ENCODE results near the gene MYBPC2. TPM values are rescaled to one million over a fixed set of nuclear protein-coding genes. Genes with fewer than 3 reads are reported as not detected.

Gene MYBPC2
- total RNA-seq, 1 donor from 2014 or later: not detected

DNA sequence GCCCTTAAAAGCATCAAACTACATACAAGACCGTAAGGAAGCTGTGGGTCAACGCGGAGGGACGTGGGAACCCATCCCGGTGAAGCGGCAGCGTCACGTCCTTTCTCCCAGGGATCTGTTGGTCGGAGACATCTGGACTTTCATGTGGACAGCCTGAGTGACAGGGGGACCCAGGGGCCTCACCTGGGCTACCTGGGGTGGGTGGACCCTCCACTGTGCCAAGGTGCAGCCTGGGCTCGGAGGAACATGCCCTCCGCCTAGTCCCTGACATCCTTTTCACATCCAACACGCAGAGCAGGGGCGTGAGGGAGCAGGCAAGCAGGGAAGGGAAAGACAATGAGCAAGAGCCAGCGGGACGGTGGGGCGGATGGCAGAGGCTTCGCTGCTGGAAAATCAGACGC lies 57.7 kb downstream of the MYBPC2 start:
- H3K4me3 ChIP-seq (ENCODE audit: low read depth, low read length): no peak overlapping the region
- TF ChIP-seq, protein P1, sequence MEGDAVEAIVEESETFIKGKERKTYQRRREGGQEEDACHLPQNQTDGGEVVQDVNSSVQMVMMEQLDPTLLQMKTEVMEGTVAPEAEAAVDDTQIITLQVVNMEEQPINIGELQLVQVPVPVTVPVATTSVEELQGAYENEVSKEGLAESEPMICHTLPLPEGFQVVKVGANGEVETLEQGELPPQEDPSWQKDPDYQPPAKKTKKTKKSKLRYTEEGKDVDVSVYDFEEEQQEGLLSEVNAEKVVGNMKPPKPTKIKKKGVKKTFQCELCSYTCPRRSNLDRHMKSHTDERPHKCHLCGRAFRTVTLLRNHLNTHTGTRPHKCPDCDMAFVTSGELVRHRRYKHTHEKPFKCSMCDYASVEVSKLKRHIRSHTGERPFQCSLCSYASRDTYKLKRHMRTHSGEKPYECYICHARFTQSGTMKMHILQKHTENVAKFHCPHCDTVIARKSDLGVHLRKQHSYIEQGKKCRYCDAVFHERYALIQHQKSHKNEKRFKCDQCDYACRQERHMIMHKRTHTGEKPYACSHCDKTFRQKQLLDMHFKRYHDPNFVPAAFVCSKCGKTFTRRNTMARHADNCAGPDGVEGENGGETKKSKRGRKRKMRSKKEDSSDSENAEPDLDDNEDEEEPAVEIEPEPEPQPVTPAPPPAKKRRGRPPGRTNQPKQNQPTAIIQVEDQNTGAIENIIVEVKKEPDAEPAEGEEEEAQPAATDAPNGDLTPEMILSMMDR (conservative IDR thresholded peaks at IDR 0.05; ENCODE audit: low read depth, low read length): no peak
- DNase-seq (ENCODE audit: low read depth): no peak

DNA sequence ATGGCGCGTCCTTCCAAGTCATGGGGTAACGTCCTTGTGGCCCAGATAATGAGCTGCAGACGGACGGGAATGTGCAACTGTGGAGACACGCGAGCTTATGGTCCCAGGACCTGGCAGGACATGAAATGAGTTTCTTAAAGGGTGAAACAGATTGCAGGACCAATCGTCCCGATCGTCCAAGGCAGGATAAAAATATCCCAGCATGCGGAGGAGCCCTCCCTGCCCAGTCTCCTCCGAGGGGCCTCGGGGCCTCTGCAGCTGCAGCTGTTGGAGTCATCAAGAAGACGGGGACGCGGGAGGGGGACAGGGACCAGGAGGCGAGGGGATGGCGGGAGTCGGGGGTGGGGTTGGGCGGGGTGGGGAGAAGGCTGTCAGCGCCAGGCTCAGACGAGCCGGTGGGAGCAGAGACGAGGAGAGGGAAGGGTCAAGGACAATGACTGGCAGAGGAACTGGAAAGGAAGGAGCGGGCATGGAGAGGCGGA lies 58.3 kb downstream of the MYBPC2 start:
- no peak for DNase-seq (ENCODE audit: low read depth)
- TF ChIP-seq, protein P1 (conservative IDR thresholded peaks at IDR 0.05; ENCODE audit: low read depth, low read length): no peak
- no peak overlapping the region for H3K4me3 ChIP-seq (ENCODE audit: low read depth, low read length)

DNA sequence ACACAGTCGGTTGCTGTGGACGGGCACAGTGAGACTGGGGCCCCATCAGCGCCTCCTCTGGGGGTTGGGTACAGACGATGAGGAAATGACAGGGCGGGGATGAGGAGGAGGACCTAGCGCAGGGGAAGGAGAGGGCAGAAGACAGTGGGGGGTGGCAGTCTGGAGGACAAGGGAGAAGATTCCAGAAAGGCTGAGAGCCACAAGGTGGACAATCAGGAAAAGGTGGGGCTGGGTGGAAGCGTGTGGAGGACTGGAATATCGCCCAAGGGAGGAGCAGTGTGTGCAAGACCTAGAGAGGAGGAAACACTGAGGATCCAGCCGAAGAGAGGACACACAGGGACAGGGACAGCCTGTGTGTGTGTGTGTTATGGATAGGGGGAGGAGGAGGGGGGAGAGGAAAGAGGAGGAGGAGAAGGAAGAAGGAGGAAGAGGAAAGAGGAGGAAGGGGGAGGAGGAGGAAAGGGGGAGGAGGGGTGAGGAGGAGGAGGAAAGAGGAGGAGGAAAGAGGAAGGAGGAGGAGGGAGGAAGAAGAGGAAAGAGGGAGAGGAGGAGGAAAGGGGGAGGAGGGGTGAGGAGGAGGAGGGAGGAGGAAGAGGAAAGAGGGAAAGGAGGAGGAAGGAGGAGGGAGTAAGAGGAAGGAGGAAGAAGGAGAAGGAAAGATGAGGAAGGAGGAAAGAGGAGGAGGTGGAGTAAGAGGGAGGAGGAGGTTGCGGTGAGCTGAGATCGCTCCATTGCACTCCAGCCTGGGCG lies 59.8 kb downstream of the MYBPC2 start:
- H3K4me3 ChIP-seq (ENCODE audit: low read depth, low read length): no peak overlapping the region
- no peak for DNase-seq (ENCODE audit: low read depth)
- TF ChIP-seq, protein P1 (conservative IDR thresholded peaks at IDR 0.05; ENCODE audit: low read depth, low read length): no peak

DNA sequence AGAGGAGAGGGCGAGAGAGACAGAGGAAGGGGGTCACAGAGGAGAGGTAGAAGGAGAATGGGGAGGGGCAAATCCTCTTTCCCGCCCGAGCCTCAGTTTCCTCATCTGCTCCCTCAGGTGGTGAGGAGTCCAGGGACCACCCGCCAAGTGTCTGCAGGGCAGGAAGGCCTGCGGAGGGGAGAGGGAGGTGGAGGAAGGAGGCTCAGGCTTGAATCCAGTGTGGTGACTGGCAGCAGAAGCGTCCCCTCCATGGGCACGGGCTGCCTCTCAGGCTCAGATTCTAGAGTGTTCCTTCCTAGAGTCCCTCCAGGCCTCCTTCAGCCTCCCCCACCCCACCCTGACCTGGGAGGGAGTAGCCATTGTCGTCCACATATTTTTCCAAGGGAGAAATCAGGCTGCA lies 60.5 kb downstream of the MYBPC2 start:
- TF ChIP-seq, protein P1 (conservative IDR thresholded peaks at IDR 0.05; ENCODE audit: low read depth, low read length): no peak
- no peak for DNase-seq (ENCODE audit: low read depth)

DNA sequence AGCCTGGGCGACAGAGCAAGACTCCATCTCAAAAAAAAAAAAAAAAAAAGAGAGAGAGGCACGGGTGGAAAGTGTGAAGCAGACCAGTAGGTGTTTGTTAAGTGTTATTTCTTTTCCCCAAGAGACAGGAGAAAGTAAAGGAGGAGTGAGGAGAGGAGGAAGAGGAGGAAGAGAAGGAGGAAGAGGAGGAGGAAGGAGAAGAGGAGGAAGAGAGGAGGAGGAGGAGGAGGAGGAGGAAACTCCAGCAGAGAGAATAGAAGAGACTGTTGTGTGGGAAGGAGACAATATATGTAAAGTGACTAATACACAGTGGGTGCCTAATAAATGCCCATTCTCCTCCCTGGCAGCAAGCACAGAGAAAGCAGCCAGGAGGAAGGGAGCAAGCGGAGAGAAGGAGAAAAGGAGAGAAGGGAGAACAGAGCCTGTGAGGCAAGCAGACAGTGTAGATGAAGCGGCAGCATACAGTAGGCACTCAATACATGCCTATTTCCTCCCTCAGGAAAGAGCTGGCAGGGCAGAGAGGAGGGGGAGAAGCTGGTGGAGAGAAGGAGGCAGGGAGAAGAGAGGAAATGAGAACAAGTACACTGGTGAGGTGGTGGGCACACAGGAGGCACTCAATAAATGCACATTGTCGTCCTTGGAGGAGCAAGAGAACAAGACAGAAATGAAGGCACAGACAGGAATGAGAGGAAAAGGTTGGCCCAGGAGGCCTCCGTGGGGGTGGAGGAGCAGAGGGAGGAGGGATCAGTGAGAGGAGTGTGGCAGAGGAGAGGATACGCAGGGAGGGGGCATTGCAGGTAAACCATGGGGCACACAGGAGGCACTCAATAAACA lies 61.7 kb downstream of the MYBPC2 start:
- TF ChIP-seq, protein P1 (conservative IDR thresholded peaks at IDR 0.05; ENCODE audit: low read depth, low read length): no peak
- no peak for DNase-seq (ENCODE audit: low read depth)
- H3K4me3 ChIP-seq (ENCODE audit: low read depth, low read length): no peak overlapping the region

More for the DNA sequence above, 60.5 kb downstream of the MYBPC2 start:
- H3K4me3 ChIP-seq (ENCODE audit: low read depth, low read length): no peak overlapping the region

DNA sequence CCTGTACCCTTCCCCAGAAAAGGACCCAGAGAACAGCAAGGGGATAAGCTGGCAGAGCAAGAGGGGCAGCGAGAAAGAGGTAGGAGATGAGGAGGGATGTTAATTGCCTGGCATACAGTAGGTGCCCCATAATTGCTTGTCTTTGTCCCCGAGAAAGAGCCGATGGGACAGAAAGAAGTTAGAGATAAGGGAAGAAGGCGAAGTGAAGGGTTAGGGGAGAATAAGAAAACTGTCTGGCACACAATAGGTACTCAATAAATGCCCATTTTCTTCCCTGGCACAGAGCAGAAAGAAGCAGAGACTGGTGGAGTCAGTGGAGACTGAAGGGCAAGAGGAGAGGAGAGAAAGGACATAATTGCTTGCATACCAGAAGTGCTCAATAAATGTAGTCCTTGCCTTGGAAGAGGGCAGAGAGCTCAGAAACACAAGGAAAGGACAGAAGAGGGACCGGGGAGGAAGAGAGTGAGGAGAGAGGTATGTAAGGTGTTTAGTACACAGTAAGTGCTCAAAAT lies 62.4 kb downstream of the MYBPC2 start:
- H3K4me3 ChIP-seq (ENCODE audit: low read depth, low read length): no peak overlapping the region
- no peak for DNase-seq (ENCODE audit: low read depth)
- TF ChIP-seq, protein P1 (conservative IDR thresholded peaks at IDR 0.05; ENCODE audit: low read depth, low read length): no peak
